Neural crest cell (in vitro differentiated cells): ENCODE measurements around the gene CDC42EP3. TPM values are rescaled to one million over a fixed set of nuclear protein-coding genes. Genes with fewer than 3 reads are reported as not detected.
A peak's percentile ranks its signal among the peaks of the same experiment; 100 is the strongest.

ENCODE experiments used
- DNase-seq: peaks from one replicate; pipeline ENCODE4 v3.0.0; 2021; ENCODE audit warnings: low read depth, mixed read lengths, low spot score
- H3K27ac Mint-ChIP-seq: one replicate; pipeline ENCODE4 v1.8.0; 2021; ENCODE audit warnings: mild to moderate bottlenecking, mixed read lengths; ENCODE audit not compliant: unreplicated experiment
- H3K27me3 Mint-ChIP-seq: 2 replicates; pipeline ENCODE4 v1.8.0; 2021; ENCODE audit warnings: low read depth, mild to moderate bottlenecking, mixed read lengths
- H3K36me3 Mint-ChIP-seq: 2 replicates; pipeline ENCODE4 v1.8.0; 2021; ENCODE audit warnings: low read depth, mild to moderate bottlenecking, mixed read lengths
- H3K4me1 Mint-ChIP-seq: 2 replicates; pipeline ENCODE4 v1.8.0; 2021; ENCODE audit warnings: mixed read lengths
- H3K4me3 Mint-ChIP-seq: one replicate; pipeline ENCODE4 v1.8.0; 2021; ENCODE audit warnings: mild to moderate bottlenecking, mixed read lengths
- H3K9me3 Mint-ChIP-seq: 2 replicates; pipeline ENCODE4 v1.8.0; 2021; ENCODE audit warnings: mixed read lengths
- CTCF ChIP-seq: fragments of 200-600 bp; sonication (generic); conservative IDR thresholded peaks from 2 replicates; pipeline ENCODE4 v1.5.0; 2021; ENCODE audit warnings: antibody characterized with exemption, mild to moderate bottlenecking
- total RNA-seq: library from RNA; stranded (reverse); gene quantifications from 2 replicates; pipeline ENCODE4 v1.2.1, GENCODE V29; 2021

Gene CDC42EP3
- total RNA-seq, 1 donor from 2014 or later = 15.7 TPM

DNA sequence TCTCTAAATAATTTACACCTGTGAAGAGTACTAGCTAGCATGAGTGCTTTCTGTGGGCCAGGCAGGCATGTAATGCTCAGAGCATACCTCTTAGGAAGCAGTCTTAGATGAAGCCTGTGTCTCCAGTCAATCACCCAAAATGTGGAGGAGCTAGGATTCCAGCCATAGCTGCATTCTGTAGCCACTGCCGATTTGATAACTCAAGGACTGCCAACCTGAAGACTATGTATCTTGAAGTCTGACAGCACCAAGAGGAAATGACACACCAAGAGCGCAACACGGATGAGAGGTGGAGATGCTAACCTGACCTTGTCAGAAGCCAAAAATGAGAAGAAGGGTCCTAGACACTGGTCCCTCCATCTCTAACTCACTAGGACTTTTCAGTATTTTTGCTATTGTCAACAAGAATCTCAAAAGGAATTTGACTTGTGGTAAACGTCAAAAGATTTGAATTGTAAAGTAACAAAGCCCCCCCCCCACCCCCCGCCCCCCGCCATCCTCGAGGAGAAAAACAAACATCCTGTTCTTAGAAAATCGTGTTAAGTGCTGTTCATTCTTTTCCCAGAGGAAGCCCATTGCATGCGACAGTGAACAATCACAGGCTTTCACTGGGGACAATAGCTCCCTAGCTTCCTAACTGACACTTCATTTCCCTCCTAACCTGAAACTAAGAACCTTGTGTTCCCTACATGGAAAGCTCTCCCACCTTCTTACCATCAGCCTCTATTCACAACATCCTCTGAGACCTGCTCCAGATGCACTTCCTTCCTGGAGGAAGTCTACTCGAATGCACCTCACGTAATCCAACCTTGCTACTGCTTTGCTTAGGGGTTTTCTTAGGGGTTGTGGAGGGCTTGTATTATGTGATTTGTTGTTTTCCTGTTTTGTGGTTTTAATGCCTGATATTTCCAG, 14.7 kb downstream of the CDC42EP3 start:
- Mint-ChIP-seq H3K9me3 (peaks cover 5% of the 10 kb centered on the region), H3K36me3 (peaks cover 9% of the 10 kb centered on the region)
- DNase-seq = no peak

GRCh38 chr2:37654932-37655841, 16.3 kb downstream of the CDC42EP3 start:
- DNase-seq = no peak
- peaks cover 10% of the 10 kb centered on the region for H3K36me3 Mint-ChIP-seq

More for the DNA sequence above, 14.7 kb downstream of the CDC42EP3 start:
- Mint-ChIP-seq H3K27me3 (no peaks in the 10 kb centered on the region), H3K27ac (peak overlapping the region; percentile 96), H3K4me3 (peak overlapping the region; percentile 14), H3K4me1 (peaks cover 77% of the 10 kb centered on the region)
- TF ChIP-seq CTCF = no peak

GRCh38 chr2:37654419-37654818, 17.0 kb downstream of the CDC42EP3 start:
- Mint-ChIP-seq H3K9me3 (peaks cover 5% of the 10 kb centered on the region), H3K27me3 (no peaks in the 10 kb centered on the region), H3K27ac (no peak overlapping the region), H3K4me3 (peak overlapping the region; percentile 54), H3K36me3 (peaks cover 13% of the 10 kb centered on the region), H3K4me1 (peaks cover 78% of the 10 kb centered on the region)
- DNase-seq = no peak
- TF ChIP-seq CTCF = no peak

More at GRCh38 chr2:37654932-37655841, 16.3 kb downstream of the CDC42EP3 start:
- peaks cover 85% of the 10 kb centered on the region for H3K4me1 Mint-ChIP-seq
- no peak for TF ChIP-seq CTCF
- peak overlapping the region; percentile 54 for H3K4me3 Mint-ChIP-seq
- peaks cover 5% of the 10 kb centered on the region for H3K9me3 Mint-ChIP-seq
- H3K27ac Mint-ChIP-seq = no peak overlapping the region
- H3K27me3 Mint-ChIP-seq = no peaks in the 10 kb centered on the region

GRCh38 chr2:37653805-37654378, 17.6 kb downstream of the CDC42EP3 start:
- no peak for TF ChIP-seq CTCF
- no peak for DNase-seq
- H3K4me3 Mint-ChIP-seq = peak overlapping the region; percentile 11
- no peaks in the 10 kb centered on the region for H3K27me3 Mint-ChIP-seq
- H3K9me3 Mint-ChIP-seq = peaks cover 5% of the 10 kb centered on the region
- H3K36me3 Mint-ChIP-seq = peaks cover 13% of the 10 kb centered on the region
- peak overlapping the region; percentile 65 for H3K27ac Mint-ChIP-seq
- peaks cover 72% of the 10 kb centered on the region for H3K4me1 Mint-ChIP-seq

DNA sequence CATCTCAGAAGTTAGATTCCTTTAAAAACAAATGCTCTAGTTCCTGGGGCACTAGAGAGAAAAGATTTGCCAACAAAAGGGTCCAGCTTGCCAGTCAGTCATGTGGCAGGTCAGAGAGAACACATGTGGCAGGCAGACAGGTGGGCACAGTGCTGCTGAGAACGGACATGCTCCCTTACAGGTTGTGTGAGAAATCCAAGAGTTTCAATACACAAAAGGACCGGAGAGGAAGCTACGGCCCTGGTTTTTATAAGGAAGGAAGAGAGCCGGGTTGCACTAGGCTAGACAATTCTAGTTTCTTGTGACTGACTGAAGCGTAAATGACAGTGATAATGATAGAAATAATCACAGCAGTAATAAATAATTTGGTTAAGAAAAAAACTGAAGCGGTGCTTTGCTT, 18.3 kb downstream of the CDC42EP3 start:
- Mint-ChIP-seq H3K4me3 (peak overlapping the region; percentile 13), H3K9me3 (peaks cover 2% of the 10 kb centered on the region), H3K27ac (peak overlapping the region; percentile 64), H3K36me3 (peaks cover 10% of the 10 kb centered on the region), H3K27me3 (no peaks in the 10 kb centered on the region), H3K4me1 (peaks cover 68% of the 10 kb centered on the region)
- TF ChIP-seq CTCF = no peak
- DNase-seq = no peak
